GM19324 (cell line): Measurements from ENCODE around the gene DTHD1.

Source experiments
- ATAC-seq: cut with Tn5 transposase; IDR thresholded peaks from one replicate; pipeline ENCODE4 v1.9.1; 2021; ENCODE audit warnings: mild to moderate bottlenecking, moderate library complexity; ENCODE audit not compliant: unreplicated experiment, low FRiP score

The DTHD1 gene

DNA sequence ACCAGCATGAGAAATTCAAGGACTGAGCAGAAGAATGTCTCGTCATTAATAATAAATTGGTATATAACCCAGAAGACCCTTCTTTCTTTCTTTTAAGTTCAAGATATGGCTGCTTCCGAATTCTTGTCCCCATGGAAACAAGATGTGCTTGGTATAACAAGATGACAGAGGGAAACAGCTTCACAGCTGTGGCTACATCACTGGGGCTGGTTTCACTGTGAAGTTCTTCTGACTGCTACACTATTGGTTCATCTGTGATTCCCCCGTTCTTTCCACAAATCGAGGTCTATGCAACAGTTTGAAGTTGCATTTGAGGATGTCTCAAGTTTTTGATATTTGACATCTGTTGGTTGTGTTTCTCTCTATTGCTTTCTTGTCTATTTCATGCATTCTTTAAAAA is 12.3 kb upstream of the DTHD1 start:
- ATAC-seq = no peak

DNA sequence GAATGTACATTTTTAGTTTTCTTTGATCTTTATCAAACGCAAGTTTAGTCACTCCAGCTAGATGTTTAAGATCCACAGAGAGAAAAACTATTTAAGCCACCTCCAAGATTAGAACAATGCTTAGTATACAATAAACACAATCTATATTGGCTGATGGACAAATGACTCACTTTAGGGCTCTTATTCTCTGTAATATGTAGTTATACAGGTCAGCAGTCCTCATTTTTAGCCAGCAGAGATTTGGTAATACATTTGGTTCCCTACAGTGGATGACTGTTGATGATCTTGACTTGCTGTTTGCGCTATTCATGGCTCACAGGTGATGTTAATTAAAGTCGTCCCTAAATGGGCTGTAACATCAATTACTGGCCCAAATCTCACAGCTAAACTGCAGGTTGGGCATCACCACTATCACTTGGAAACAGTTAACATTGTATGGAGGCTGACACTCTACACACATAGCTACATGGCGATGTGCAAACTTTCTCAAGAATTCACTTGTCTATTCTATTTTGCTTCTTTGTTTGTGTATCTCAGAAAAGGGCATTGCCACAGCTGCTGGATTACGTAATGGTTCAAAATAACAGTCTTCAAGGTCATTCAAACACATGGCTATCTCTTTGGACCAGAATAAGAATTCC is 11.8 kb upstream of the DTHD1 start:
- ATAC-seq = no peak

GRCh38 chr4:36273276-36273675 is 8.1 kb upstream of the DTHD1 start:
- no peak for ATAC-seq

- ATAC-seq = no peak
These were observed 7.3 kb upstream of the DTHD1 start for GRCh38 chr4:36274158-36274557.

DNA sequence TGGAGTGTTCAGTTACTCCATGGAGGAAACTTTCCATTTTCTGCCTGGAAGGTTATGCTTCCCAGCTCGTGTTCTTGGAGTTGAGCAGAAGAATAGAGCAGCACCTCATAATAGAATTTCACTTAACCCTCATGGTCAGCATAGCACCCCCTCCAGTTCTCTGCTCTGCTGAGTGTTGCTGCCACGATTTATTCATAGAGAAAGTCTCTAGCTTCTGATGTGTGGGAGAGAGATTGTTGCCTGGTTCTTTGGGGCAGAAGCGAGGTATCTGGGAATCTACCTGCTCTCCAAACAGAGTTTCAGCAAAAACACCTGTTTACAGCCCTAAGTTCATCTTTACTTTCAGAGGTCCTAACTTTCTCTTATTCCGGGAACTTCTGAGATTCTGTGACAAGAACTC is 3.9 kb upstream of the DTHD1 start:
- no peak for ATAC-seq

DNA sequence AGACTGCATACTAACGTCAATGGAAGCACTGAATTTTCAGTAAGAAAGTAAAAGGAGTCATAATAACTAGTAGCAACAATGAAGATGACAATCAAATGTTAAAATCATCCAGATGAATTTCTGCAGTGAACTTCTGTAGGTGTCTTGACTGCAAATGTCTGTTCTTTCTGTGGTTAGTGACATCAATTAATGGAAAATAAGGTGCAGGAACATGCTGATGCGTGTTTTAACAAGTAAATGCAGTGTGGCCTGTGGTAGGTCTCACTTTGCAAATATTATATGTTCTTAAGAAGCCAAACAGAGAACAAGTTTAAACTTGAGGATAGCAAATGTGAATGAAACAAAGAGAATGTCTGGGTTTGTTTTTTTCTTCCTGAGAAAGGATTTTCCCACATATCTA is 2.6 kb upstream of the DTHD1 start:
- ATAC-seq = no peak

GRCh38 chr4:36280555-36280954 is 861 bp upstream of the DTHD1 start:
- no peak for ATAC-seq

- ATAC-seq = no peak
These were observed 1.2 kb downstream of the DTHD1 start for GRCh38 chr4:36282503-36283030.

DNA sequence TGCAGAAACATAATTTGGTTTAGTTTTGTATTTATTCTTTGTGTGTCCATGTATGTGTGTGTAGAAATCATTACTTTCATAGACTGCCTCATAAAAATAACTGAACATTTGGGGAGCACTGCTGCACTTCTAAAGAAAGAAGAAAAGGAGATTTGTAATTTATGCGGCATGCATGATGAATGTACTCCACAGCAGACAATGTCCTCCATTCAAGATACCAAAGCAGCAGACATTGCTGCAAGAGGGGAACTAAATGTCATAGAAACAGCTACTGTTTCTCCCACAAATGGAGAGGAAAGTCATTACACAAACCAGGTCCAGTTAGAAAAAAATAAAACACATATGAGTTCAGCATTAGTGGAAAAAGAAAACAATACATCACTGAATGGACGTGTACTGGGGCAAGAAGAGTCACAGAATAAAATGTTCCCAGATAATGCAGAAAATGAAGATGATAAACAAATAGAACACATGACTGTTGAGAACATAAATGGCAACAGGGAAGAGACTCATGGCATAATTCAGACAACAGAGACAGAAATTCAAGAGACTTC is 2.6 kb downstream of the DTHD1 start:
- ATAC-seq = no peak

DNA sequence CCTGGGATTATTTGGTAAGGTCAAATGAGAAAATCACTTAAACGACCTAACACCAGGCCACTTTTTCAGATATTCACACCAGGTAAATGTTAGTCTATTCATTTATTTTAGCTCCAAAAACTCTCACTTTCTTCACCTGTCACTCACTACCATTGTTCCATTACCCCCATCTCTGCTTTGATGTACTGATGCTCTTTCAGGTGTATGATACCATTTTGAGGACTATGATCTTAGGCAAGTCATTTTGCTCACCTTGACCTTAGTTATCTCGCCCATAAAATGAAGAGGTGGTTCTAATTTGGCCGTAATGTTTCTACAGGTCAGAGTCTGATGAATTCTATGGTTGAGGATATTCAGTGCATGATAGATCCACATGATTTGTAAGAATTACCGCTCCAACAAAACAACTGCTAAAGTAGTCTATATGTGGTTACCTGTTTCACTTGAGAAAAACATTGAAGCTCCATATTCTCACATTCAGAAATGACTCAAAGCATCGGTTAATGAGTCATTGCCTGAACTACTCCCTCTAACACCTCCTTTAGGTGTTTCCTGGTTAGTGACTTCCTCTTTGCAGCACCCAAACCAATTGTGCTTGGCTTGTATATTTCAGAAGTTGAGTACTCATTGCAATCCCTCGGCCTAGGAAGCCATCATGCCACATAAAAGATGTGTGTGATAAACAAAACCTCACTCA is 4.5 kb downstream of the DTHD1 start:
- ATAC-seq = peak; percentile 96

DNA sequence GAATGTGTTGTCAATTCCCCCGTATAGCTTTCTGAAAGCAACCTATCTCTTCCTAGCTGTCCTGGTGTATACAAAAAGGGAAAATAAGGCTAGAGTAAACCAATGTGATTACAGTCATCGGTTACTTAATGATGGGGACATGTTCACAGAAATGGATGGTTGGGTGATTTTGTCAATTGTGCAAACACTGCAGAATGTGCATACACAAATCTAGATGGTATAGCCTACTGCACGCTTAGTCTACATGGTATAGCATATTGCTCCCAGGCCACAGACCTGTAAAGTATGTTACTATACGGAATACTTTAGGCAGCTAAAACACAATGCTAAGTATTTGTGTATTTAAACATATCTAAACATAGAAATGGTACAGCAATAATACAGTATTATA is 5.1 kb downstream of the DTHD1 start:
- no peak for ATAC-seq

- no peak for ATAC-seq
These were observed 7.5 kb downstream of the DTHD1 start for GRCh38 chr4:36288731-36289426.

DNA sequence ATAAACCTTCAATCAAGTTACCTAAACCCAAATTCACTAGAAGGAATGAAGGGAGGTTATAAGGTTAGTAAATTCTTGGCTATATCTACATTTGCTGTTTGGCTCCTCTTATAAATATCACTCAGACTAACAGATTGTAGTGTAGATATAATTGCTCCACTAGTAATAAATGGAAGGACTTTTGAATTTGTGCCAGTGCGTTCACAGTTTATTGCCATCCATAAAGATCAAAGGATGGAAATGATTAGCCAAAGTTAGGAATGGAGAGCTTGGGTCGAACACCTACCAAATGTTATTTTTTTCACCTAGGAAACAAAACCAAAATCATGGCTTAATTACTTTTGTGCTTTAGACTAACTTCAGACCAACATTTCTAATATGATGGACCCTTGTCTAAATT is 9.2 kb downstream of the DTHD1 start:
- ATAC-seq = no peak

DNA sequence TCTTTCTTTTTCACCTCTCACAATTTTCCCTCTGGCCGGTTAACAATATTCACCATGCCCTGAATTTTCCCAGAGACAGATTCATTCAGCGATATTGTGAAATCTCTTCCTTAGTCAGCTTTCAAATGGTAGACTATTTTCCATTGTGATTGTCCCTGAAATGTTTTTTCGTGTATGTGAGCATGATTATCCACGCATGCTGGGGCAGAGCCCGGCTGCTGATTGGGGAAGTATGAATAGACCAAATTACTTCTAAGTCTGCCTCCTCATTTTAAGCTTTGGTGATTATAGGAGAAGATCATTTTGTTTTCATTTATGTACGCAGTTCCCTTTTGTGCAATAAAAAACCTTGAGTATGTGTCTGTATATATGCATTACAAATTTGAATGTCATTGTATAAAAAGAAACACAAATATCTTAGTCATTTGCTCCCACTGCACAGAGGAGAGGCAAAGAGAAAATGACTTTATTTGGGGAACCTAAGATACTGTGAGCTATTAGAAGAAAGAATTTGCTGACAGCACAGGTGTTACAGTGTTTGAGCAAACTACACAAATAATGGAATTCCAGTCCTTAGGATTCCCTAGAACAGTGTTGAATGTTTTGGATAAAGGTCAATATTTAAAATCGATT is 11.3 kb downstream of the DTHD1 start:
- no peak for ATAC-seq

DNA sequence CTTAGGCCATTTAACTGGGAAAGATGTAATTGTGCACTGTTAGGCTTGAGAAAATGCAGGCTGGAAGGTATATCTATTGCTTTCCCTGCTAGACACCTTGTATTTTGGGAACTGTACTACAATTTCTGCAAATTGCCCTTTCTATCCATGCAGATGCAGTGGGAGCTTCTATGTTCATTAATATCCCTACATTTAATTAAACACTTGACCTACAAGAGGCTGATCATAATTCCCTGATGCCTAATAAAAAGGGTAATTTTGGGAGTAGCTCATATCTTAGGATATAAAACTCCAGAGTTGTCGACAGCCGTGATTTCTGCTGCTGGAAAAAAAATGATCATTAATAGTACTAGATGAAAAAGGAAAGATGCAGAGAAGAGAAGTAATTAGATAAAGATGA is 19.7 kb downstream of the DTHD1 start:
- no peak for ATAC-seq

DNA sequence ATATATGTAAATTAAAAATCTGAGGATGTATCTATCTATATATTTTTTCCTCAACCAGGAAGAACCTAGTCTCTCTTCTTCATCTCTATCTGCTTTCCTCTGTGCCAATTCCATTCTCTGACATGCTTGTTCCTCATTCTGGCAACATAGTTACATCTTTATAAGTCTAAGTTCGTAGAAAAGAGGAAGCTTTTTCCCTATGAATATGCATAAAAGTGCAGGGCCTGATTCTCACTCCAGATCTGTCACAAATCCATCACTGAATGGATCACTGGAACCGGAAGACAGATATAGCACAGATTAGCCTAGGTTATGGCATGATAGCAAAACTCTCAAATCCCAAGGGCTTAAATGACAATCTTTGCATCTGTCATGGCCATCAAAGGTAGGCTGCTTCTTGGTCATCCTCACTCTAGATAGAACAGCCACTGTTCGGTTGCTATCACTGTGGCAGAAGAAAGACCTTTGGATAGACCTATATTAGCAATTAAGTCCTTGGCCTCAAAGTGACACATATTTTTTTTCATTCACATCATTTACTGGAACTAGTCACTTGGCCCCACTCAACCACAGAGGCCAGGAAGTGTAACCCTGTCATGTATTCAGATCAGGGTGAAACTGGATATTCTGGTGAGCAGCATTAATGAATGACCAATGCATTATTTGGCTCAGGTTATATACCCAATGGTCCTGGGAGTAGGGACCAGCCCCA is 22.2 kb downstream of the DTHD1 start:
- peak; percentile 87 for ATAC-seq

GRCh38 chr4:36304138-36304681 is 22.8 kb downstream of the DTHD1 start:
- ATAC-seq = peak; percentile 37

GRCh38 chr4:36308150-36308549 is 26.7 kb downstream of the DTHD1 start:
- no peak for ATAC-seq

- no peak for ATAC-seq
These were observed 28.8 kb downstream of the DTHD1 start for GRCh38 chr4:36310216-36310615.

- ATAC-seq = peak; percentile 98
These were observed 29.4 kb downstream of the DTHD1 start for GRCh38 chr4:36310793-36311192.
